ENCODE measurements around the gene STXBP1.

The STXBP1 gene

GRCh38 chr9:127566351-127567001, 45.6 kb upstream of the STXBP1 start:
- Mint-ChIP-seq H3K9me3 (no peaks in the 10 kb centered on the region), H3K4me3 (peak overlapping the region; percentile 81 to 89 (median 86)), H3K4me1 (peaks cover 38% of the 10 kb centered on the region), H3K27me3 (ENCODE audit: low read depth) (no peaks in the 10 kb centered on the region), H3K36me3 (ENCODE audit: low read depth) (peaks cover 5% of the 10 kb centered on the region), H3K27ac (peak overlapping the region; percentile 76 to 91 (median 83))
- TF ChIP-seq CTCF (IDR thresholded peaks at IDR 0.05; ENCODE audit: unreplicated experiment in 3 of 3) = no peak

- Mint-ChIP-seq H3K4me3 (peak overlapping the region; percentile 81 to 89 (median 86)), H3K27ac (peak overlapping the region; percentile 76 to 91 (median 83)), H3K36me3 (ENCODE audit: low read depth) (peaks cover 5% of the 10 kb centered on the region), H3K4me1 (peaks cover 31% of the 10 kb centered on the region), H3K9me3 (no peaks in the 10 kb centered on the region), H3K27me3 (ENCODE audit: low read depth) (no peaks in the 10 kb centered on the region)
- TF ChIP-seq CTCF (IDR thresholded peaks at IDR 0.05; ENCODE audit: unreplicated experiment in 3 of 3) = no peak
These were observed 44.9 kb upstream of the STXBP1 start for GRCh38 chr9:127567035-127567729.

GRCh38 chr9:127567730-127568617, 44.1 kb upstream of the STXBP1 start:
- Mint-ChIP-seq H3K4me3 (peak overlapping the region; percentile 81 to 89 (median 86)), H3K27ac (peak overlapping the region; percentile 76 to 91 (median 83))

GRCh38 chr9:127568618-127568970, 43.5 kb upstream of the STXBP1 start:
- Mint-ChIP-seq H3K9me3 (no peaks in the 10 kb centered on the region), H3K4me1 (peaks cover 27% of the 10 kb centered on the region), H3K36me3 (ENCODE audit: low read depth) (no peaks in the 10 kb centered on the region), H3K27ac (no peak overlapping the region), H3K4me3 (peak overlapping the region in 2 of 3 experiments; percentile 81 to 86), H3K27me3 (ENCODE audit: low read depth) (no peaks in the 10 kb centered on the region)
- TF ChIP-seq CTCF (IDR thresholded peaks at IDR 0.05; ENCODE audit: unreplicated experiment in 3 of 3) = no peak

More at GRCh38 chr9:127567730-127568617, 44.1 kb upstream of the STXBP1 start:
- TF ChIP-seq CTCF (IDR thresholded peaks at IDR 0.05; ENCODE audit: unreplicated experiment in 3 of 3) = no peak
- Mint-ChIP-seq H3K4me1 (peaks cover 27% of the 10 kb centered on the region), H3K27me3 (ENCODE audit: low read depth) (no peaks in the 10 kb centered on the region), H3K9me3 (no peaks in the 10 kb centered on the region), H3K36me3 (ENCODE audit: low read depth) (peaks cover 1% of the 10 kb centered on the region)

GRCh38 chr9:127568971-127569885, 42.8 kb upstream of the STXBP1 start:
- H3K36me3 Mint-ChIP-seq (ENCODE audit: low read depth) = no peaks in the 10 kb centered on the region
- peaks cover 33% of the 10 kb centered on the region for H3K4me1 Mint-ChIP-seq
- H3K27ac Mint-ChIP-seq = peak overlapping the region; percentile 96 to 98 (median 98)
- H3K27me3 Mint-ChIP-seq (ENCODE audit: low read depth) = no peaks in the 10 kb centered on the region
- H3K4me3 Mint-ChIP-seq = peak overlapping the region; percentile 89 to 92 (median 90)
- no peaks in the 10 kb centered on the region for H3K9me3 Mint-ChIP-seq
- no peak for TF ChIP-seq CTCF (IDR thresholded peaks at IDR 0.05; ENCODE audit: unreplicated experiment in 3 of 3)

Data from nephron (organoid).